ENCODE data around the gene RTRAF.

RTRAF gene

DNA sequence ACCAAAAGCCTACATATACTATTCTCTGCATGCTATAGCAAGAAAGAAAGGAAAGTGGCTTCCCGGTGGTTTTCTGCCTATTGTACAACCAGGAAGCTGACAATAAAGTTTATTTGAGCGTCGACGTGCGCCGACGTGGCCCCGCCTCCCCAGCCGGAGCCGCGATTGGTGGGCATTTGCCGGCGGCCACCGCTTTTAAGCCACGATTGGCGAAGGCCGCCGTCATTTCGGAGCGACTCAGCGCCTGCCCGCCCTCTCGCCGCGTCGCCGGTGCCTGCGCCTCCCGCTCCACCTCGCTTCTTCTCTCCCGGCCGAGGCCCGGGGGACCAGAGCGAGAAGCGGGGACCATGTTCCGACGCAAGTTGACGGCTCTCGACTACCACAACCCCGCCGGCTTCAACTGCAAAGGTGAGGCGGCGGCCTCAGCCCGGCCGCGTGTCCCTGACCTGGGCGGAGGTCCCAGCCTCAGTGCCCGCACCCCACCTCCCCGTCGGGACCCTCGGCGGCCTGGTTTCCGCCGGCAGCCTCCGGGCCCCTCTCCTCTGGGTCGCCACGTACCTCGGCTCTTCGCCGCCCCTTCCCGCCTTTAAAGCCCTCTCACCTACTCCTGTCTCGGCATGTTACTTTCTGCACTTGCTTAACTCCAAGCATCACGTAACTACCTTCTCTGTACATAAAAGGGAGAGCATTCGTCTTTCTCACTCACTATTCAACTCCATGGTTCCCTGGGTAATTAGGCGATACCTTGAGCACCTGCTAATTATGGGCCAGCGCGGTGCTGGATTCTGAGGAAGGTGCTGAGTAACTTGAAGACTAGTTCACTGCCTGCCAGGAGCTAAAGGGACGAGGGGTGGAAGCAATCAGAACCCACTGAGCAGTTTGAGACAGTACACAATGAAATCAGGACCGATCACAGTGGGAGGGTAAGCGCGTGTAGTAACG, at the start of gene RTRAF:
TSS of gene RTRAF (plus strand) at position 254 of the 942 bp plus-strand sequence. CDS start at position 348, 94 bp downstream.
- peak; percentile 79 to 87 for DNase-seq (ENCODE audit: extremely low read depth in 1 of 2, low read depth in 1 of 2)

DNA sequence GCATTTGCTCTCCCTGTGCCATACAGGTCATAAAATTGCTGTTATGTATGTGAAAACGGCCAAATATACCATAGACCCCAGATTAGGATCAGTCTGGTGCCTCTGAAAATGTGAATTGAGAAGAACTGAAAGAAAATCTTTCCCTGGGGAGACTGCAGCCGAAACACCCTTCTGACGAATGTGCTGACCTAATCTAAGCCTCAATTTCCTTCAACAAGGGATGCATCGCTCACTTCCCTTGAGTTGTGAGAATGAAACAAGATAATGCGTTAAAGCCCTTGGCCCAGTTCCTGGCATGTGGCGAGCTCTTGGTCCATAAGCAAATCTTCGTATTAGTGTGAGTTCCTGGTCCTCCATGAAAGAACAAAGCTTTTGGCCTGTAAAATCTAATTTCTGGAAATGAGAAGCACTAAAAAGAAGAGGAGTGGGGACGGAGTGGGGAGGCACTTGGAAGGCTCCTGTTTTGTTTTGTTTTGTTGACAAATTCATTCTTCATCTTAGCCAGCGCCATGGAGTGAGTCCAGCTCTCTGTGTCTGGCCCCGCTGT, 49.5 kb upstream of the RTRAF start:
- no peak for DNase-seq (ENCODE audit: extremely low read depth in 1 of 2, low read depth in 1 of 2)

GRCh38 chr14:51942971-51943370, 46.4 kb upstream of the RTRAF start:
- no peak for DNase-seq (ENCODE audit: extremely low read depth in 1 of 2, low read depth in 1 of 2)

DNA sequence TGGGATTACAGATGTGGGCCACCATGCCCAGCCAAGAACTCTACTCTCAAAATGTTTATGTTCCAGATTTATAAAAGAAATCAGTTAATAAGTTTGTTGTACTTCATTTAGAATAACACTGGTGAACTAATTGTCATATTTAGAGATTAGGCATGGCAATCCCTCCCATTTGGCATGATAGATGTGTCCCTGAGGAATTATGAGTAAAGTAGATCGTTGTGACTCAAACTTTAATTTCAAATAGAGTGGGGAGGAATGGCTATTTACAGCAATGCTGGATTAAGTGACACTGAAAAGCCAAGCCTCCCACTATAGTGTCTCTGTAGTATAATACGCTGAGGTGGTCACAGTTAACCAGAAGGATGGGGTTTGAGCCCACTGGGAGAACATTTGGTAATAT, 39.3 kb upstream of the RTRAF start:
- DNase-seq (ENCODE audit: extremely low read depth in 1 of 2, low read depth in 1 of 2) = no peak

GRCh38 chr14:51951656-51952055, 37.7 kb upstream of the RTRAF start:
- DNase-seq (ENCODE audit: extremely low read depth in 1 of 2, low read depth in 1 of 2) = no peak

DNA sequence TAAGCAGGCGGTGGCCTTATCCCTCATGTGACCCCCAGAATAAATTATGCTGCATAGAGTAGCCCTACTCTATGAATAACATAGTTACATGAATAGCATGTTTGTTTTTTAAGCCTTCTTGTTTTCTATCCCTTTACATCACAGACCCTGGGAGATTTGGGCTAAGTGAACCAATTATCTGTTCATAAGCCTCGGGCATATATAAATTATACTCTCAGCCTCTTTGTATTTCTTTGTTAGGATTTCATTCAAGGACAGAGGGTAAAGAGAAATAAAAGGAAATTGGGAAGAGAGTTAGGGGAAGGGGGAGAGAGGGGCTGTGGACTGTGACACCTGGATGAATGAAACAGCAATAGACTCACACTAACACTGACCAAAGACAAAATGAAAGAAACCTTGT, 35.3 kb upstream of the RTRAF start:
- DNase-seq (ENCODE audit: extremely low read depth in 1 of 2, low read depth in 1 of 2) = no peak

- no peak for DNase-seq (ENCODE audit: extremely low read depth in 1 of 2, low read depth in 1 of 2)
These were observed 34.7 kb upstream of the RTRAF start for GRCh38 chr14:51954657-51955056.

- DNase-seq (ENCODE audit: extremely low read depth in 1 of 2, low read depth in 1 of 2) = no peak
These were observed 31.4 kb upstream of the RTRAF start for GRCh38 chr14:51957950-51958349.

- no peak for DNase-seq (ENCODE audit: extremely low read depth in 1 of 2, low read depth in 1 of 2)
These were observed 29.4 kb upstream of the RTRAF start for GRCh38 chr14:51959928-51960327.

GRCh38 chr14:51960866-51961265, 28.5 kb upstream of the RTRAF start:
- DNase-seq (ENCODE audit: extremely low read depth in 1 of 2, low read depth in 1 of 2) = no peak

DNA sequence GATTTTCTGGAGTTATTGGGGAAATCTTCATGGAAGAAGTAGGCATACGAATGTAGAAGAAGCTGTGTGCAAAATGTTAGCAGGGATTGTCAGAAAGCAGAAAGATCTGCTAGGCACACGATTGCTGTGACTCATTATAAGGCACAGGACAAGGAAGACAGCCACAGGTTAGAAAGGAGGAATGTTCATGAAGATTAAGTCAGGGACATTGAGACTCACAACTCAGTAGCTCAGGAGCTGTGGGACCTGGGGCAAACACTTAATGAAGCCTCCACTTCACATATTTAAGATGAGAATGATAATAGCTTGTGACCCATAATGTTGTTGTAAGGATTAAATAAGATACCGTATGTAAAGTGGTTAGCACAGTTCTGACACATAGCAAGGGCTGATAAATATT, 26.6 kb upstream of the RTRAF start:
- DNase-seq (ENCODE audit: extremely low read depth in 1 of 2, low read depth in 1 of 2) = no peak

DNA sequence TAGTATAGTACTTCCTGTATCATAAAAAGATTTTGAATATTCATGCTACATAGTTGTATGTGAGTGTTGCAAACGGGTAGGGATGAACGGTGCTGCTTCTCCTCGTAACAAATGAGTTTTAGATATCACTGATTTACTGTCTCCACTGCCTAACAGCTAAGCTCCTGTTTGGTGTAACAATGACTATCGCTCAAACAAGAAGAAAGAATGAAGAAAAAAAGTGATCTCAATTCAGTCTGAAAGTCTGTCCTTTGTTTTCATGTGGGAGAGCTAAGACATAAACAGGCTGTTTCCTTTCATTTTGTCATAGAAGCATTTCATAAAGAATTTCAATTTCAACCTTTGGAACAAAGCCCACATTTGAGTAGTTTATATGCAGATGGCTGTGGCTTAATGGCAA, 26.1 kb upstream of the RTRAF start:
- DNase-seq (ENCODE audit: extremely low read depth in 1 of 2, low read depth in 1 of 2) = no peak

DNA sequence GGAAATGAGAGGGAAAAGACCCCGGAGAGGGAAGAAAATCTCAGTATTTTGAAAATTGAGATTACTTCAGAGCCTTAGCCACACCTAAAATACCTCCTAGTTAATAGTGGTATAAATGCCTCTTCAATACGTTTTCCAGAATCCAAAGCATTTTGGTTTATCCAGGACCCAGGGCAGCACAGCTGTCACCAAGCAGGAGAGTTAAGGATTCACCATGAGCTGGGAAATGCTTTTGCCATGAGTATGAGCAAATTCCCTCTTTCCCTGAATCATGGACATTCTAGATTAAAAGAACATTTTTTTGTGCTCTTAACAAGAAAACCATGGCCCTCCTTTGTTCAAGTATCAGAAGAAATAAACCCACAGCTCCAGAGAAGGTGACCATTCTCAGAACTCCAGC, 21.8 kb upstream of the RTRAF start:
- DNase-seq (ENCODE audit: extremely low read depth in 1 of 2, low read depth in 1 of 2) = no peak

DNA sequence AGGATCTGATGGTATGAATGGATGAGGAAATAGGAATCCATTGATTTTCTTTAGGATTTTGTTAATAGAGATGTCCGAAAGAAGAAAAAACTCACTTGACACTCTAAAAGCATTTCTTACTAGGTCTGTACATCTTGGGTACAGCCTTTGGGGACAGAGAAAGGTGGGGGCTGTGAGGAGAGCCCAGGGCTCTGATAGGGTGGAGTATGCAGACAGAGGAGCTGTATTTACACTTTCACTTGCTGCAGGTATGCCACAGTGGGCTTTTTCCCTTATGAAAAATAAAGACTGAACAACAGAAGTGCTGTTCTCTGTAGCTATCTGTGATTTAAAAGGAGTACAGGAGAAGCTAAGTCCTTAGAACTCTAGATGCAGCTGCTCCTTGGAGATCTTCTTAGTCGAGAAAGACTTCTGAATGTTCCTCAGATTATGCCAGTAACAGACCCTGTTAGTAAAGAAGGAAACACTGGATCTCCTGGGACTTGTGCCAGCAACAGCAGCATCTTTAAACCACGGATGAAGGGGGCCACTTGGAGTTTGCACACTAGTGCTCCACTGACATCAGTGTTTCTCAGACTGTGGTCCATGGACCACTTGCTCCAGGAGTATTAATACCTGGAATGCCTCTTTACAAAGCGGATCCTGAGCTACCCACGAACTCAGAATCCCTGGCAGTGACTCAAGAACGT, 19.4 kb upstream of the RTRAF start:
- no peak for DNase-seq (ENCODE audit: extremely low read depth in 1 of 2, low read depth in 1 of 2)

DNA sequence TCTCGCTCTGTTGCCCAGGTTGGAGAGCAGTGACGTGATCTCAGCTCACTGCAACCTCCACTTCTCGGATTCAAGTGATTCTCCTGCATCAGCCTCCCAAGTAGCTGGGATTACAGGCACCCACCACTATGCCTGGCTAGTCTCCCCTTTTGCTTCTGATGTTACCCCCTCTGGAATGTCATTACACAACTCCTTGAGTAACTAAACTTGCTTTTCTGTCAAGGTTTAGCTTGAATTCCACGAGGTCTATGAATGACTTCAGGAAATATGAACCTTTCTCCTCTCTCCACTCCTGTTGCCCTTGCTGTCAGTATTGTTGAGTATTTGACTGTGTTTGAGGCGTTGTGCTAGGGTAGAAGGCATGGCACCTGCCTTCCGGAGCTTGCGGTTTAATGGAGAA, 16.8 kb upstream of the RTRAF start:
- no peak for DNase-seq (ENCODE audit: extremely low read depth in 1 of 2, low read depth in 1 of 2)

- DNase-seq (ENCODE audit: extremely low read depth in 1 of 2, low read depth in 1 of 2) = no peak
These were observed 12.3 kb upstream of the RTRAF start for GRCh38 chr14:51977075-51977474.

GRCh38 chr14:51978681-51979085, 10.7 kb upstream of the RTRAF start:
- no peak for DNase-seq (ENCODE audit: extremely low read depth in 1 of 2, low read depth in 1 of 2)

- peak; percentile 69 to 71 for DNase-seq (ENCODE audit: extremely low read depth in 1 of 2, low read depth in 1 of 2)
These were observed 10.1 kb upstream of the RTRAF start for GRCh38 chr14:51979088-51979709.

DNA sequence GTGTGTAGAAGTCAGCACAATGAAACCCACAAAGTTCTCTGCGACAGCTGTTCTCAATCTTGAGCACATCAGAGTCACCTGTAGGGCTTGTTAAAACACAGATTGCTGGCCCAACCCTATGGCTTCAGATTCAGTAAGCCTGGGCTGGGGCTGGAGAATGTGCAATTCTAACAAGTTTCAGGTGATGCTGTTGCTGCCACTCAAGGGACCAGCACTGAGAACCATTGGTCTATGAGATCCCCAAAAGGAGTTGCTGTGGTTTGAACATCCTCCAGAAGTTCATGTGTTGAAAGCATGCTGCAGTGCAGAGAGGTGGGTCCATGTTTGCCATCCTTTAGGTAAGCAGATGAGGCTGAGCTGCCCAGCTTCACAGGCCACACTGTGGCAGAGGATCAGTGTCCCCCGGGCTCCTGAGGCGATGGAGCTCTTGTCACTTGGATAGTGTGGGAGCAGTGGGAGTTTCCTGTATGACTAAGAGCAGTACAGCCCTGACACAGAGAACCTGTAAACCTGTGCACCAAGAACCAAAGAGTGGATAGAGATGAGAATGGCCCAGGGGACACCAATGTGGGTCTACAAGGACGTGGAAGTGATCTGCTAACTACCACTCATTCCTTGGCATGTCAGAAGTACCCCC, 8.0 kb upstream of the RTRAF start:
- DNase-seq (ENCODE audit: extremely low read depth in 1 of 2, low read depth in 1 of 2) = no peak

GRCh38 chr14:51988221-51988620, 1.1 kb upstream of the RTRAF start:
- no peak for DNase-seq (ENCODE audit: extremely low read depth in 1 of 2, low read depth in 1 of 2)

GRCh38 chr14:51990488-51990887, 1.1 kb downstream of the RTRAF start:
- DNase-seq (ENCODE audit: extremely low read depth in 1 of 2, low read depth in 1 of 2) = no peak

All from activated CD8-positive, alpha-beta memory T cell treated with anti-CD3 and anti-CD28 coated beads for 1 hour (primary cell).